Stimulated activated CD4-positive, alpha-beta T cell treated with anti-CD3 and anti-CD28 coated beads, Interleukin-4, amount 100 ng/mL, for 1 hour (primary cell): ENCODE measurements around the gene CRYAA.
"Not testable (repeated sequence)": the region's sequence is repeated elsewhere in the genome, so short reads cannot be mapped to it uniquely, and the experiment has no call there.

Experiments used
- DNase-seq: peaks from one replicate; pipeline ENCODE4 v3.0.0-alpha.2; 2020

The CRYAA gene

DNA sequence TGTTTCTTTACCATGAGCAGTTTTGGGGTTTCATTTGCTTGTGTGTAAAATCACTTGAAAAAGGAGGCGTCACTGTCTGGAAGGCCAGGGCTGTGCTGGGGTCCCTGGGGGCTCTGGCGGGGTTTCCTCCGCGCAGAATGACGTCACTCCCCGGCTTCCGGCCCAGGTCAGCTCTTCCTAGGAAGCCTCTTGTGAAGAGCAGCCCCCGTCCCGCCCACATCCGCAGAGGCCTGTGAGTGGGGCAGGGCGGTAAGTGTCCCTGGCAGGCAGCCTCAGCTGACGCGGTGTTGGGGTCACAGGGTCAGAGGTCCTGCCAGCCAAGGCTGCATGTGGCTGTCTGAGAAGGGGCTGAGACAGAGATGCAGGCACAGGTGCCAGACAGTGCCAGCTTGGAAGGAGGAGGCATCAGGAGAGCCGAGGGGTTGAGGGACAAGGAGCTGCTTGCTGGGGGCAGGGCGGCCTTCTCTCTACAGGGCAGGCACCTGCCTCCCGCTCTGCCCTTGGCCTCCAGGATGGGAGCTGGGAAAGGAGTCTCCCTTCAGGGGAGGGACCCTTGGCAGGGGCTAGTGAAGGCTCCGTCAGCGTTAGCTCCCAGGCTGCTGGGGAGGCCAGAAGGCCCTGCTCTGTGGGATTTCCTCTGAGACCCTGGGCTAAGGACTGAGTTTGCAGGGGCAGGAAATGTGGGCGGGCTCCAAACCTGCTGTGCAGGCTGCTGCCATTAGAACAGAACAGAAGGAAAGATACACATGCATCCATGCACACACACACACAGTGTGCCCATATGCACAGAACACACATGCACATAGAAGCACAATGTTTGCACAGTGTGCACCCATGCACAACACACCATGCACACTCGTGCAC, 8.5 kb downstream of the CRYAA start:
- not testable (repeated sequence) for DNase-seq

DNA sequence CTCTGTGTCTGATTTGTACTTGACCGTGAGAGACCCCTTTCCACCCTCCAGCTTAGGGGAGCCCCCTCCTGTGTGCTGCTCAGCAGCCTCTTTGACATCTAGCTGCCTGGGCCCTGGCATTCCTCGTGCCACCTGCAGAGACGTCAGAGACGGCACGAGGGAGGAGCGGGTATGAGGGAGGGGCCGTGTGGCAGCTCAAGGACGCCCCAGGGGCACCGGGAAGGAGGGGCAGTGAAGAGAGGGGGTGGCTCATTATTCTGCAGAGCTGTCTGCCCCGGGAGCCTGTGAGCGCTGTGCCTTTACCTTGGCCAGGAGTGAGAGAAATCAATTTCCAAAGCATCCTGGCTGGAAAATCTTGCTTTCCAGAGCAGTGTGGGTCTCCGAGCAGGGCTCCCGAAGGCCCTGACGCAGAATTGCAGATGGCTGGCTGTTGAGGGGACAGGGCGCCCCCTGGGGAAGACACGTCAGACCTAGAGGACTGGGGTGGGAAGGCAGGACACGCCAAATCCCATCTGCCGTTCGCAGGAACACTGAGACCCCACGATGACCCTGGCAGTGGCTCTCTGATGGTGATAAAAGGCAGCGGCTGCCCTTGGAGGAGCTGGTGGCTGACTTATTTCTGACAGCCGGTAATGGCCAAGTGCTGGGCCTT, 9.5 kb downstream of the CRYAA start:
- DNase-seq: not testable (repeated sequence)

DNA sequence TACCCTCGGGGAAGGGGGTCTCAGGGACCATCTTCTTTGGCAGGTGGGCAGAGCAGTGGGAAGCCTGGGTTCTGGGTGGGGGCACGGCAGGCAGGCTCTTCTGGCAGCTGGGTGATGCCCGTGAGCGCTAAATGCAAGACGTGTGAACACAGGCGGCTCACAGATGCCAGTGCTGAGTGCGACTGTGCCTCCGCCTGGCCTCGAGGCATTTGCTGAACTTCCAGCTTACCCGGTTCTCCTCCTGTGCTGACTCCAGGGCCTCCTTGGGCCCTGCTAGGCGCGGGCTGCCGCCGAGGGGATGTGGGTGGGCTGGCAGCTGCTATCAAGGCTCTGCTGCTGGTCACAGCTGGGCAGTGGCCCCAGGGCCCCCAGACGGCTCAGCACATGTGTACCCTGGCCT, 12.2 kb downstream of the CRYAA start:
- DNase-seq: not testable (repeated sequence)

DNA sequence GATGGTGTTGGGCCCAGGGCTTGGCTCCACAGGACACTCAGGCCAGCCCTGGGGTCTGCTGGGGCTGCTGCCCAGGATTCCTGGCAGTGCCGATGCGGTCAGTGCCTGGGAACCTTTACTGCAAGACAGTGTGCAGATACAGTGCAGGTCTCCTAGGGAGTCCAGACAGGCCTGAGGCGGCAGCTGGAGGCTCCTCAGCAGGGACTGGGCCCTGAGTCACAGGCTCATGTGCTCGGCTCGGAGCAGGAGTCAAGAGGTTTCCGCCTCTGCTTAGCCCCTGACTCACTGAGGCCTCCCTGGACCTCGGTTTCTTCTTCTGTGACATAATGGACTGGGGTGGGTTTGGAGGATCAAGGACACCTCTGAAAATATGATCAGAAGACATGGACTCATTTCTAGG, 18.5 kb downstream of the CRYAA start:
- not testable (repeated sequence) for DNase-seq

DNA sequence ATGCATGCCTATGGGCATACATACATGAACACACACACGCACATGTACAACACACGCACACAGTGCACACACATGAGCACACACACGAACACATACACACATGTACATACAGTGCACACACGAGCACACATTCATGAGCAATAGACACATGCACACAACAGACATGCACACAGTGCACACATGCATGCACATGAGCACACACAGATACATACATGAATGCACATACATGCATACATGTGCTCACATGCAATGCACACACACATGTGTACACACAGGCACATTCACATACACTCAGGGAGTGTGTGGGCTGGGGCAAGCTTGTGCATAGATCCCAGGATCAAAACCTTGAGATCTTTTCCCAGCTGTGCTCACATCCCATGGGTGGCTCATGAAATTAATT, 18.9 kb downstream of the CRYAA start:
- no peak for DNase-seq

DNA sequence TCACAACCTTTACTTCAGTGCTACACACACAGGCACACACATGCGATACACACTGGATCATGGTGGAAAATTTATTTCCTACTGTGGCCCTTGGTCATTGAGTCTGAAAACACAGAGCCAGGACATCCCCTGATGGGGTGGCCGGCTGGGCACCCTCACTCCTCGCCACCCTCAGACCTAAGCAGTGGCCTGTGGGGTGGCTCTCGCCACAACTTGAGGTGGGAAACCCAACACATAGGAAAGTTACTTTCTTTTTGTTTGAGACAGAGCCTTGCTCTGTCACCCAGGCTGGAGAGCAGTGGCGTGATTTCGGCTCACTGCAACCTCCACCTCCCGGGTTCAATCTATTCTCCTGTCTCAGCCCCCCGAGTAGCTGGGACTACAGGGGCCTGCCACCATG, 19.4 kb downstream of the CRYAA start:
- no peak for DNase-seq

DNA sequence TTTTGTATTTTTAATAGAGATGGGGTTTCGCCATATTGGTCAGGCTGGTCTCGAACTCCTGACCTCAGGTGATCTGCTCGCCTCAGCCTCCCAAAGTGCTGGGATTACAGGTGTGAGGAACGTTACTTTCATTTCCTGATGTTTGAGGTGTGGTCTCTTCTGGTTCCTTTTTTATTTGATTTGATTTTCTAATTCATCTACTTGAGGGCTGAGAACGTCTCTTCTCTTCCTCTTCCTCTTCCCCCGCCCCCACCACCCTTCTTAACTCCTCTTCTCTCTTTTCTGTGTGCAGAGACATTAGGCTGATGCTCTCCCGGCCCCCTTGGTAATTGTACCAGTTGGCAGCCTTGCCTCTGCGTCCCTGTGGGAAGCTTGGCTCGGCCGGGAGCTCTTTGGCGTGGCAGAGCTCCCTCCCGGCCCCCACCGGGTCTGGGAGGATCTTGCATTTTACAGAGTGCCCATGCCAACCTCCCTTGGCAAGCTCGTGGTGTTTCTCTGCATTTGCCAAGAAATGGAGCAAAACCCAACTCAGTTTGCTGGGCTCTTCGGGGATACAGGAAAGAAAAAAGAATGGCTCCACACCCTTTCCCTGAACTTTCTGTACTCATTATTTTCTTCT, 19.9 kb downstream of the CRYAA start:
- no peak for DNase-seq

DNA sequence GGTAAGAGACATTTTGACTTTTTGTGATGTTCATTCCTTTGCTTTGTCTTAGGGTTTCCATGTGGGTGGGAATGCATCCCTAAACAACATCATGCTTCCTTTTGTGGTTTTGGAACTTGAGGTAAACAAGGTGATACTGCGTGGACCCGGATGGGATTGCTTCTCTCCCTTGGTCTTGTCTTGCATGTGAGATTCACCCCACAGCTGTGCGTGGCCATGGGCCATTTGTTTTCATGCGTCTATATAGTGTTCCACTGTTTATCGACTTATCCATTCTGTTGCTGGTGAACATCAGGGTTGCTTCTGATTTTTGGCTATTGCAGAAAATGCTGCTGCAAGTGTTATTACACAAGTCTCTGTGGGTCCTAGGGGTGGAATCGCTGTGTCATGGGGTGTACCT, 21.1 kb downstream of the CRYAA start:
- DNase-seq: no peak

DNA sequence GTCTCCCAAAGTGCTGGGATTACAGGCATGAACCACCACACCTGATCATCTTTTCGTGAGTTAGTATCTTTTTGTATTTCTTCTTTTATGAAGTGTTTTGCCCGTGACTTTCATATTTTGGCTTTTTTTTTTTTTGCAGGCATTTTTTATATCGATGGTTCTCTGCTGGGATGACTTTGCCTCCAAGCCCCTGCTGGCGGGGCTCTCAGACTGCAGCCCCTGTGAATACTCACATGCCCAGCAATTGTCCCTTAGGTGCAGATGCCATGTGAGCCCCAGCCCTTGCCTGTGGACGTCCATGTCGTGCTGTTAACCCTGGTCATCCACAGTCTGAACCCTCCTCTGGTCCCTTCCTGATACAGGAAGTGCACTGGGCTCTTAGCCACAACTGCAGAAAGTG, 21.7 kb downstream of the CRYAA start:
- DNase-seq: no peak

DNA sequence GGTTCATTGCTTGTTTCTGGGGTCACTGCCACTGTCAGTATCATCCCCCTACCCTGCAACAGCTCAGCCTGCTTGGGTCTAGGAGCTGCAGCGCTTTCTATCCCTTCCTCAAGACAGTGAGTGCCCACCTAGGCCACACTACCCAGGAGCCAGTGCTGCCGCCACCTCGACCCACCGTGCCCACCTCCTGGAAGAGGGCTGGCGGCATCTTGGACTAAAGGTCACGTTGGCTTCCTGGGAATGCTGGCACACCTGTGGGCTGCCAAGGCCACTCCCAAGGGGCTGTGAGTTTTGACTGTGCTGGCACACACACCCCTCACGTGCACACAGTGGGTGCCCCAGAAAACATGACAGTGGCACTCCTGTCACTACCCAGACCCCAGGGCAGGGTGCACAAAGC, 22.1 kb downstream of the CRYAA start:
- no peak for DNase-seq

DNA sequence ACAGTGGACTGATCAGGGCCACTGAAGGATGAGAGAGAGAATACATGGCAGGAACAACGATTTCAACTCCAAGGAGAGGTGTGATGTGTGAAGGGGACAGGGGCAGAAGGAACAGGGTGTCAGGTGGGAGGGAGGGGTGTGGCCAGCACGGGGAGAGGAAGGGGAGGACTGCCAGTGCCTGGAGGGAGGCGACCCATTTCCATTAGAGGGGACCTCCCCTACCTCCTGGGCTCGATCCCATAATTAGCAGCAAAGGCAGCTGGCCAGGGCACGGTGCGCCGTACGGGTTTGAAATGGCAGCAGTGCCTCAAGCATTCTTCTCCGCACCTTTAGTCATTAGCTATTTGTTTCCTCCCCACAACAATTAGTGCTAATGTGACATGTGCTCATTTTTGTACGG, 22.7 kb downstream of the CRYAA start:
- no peak for DNase-seq

DNA sequence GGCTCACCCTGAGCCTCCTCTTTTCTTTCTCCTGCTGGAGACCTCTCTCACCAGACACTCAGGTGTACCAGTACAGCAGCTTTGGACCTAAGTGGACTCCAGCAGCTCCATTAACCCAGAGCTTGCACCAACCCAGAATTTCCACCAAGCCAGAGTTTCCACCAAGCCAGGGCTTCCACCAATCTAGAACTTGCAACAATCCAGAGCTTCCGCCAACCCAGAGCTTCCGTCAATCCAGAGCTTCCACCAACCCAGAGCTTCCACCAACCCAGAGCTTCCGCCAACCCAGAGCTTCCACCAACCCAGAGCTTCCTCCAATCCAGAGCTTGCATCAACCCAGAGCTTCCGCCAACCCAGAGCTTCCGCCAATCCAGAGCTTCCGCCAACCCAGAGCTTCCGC, 23.2 kb downstream of the CRYAA start:
- no peak for DNase-seq

DNA sequence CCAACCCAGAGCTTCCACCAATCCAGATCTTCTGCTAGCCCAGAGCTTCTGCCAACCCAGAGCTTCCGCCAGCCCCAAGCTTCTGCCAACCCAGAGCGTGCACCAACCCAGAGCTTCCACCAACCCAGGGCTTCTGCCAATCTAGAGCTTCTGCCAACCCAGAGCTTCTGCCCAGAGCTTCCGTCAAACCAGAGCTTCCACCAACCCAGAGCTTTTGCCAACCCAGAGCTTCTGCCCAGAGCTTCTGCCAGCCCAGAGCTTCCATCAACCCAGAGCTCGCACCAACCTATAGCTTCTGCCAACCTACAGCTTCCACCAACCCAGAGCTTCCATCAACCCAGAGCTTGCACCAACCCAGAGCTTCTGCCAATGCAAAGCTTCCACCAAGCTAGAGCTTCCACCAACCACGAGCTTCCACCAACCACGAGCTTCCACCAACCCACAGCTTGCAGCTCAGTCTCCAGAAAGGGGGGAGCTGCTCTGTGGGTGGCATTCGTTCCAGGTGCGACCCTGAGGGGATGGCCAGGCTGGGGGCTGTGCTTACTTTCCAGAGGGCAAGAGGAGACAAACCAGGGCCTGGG, 23.8 kb downstream of the CRYAA start:
- no peak for DNase-seq

DNA sequence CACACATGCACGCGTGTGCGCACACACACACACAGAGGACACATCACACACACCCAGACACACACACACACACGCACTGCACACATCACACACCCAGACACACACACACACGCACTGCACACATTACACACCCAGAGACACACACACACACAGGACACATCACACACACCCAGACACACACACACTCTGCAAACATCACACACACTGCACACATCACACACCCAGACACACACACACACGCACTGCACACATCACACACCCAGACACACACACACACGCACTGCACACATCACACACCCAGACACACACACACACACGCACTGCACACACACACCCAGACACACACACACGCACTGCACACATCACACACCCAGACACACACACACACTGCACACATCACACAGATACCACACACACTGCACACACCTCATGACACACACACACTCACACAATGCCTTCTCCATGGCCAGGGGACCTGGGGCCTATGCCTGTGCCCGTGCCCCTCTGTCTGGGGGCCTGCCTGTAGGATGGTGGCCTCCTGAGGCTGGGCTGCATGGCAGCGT, 24.4 kb downstream of the CRYAA start:
- no peak for DNase-seq

DNA sequence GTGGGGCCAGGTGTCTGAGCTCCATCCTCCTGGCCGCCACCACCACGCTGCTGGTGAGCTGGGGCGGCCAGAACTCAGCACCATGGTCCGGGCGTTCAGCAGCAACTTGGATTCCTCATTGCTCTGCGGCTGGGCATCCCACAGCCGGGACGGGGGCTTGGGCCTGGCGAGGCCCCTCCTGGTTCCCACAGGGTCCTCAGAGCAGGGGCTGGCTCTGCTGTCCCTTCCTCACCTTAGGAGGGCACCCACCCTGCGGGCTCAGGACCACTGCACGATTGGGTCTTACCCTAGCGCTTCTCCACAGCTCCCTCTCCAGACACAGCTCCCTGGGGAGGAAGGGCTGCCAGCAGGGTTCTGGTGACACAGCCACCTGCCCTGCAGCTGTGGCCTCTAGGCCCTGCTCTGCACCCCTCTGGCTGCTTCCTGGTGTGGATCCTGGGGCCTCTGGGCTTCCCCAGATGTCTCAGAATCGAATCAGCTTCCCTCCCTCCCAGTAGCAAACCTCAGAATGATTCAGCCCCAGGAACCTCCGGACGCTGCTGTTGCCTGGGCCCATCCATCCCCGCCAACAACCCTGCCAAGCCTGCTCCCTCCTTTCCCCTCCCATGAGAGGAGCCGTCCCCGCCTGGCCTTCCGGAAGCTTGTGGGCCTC, 25.0 kb downstream of the CRYAA start:
- no peak for DNase-seq

DNA sequence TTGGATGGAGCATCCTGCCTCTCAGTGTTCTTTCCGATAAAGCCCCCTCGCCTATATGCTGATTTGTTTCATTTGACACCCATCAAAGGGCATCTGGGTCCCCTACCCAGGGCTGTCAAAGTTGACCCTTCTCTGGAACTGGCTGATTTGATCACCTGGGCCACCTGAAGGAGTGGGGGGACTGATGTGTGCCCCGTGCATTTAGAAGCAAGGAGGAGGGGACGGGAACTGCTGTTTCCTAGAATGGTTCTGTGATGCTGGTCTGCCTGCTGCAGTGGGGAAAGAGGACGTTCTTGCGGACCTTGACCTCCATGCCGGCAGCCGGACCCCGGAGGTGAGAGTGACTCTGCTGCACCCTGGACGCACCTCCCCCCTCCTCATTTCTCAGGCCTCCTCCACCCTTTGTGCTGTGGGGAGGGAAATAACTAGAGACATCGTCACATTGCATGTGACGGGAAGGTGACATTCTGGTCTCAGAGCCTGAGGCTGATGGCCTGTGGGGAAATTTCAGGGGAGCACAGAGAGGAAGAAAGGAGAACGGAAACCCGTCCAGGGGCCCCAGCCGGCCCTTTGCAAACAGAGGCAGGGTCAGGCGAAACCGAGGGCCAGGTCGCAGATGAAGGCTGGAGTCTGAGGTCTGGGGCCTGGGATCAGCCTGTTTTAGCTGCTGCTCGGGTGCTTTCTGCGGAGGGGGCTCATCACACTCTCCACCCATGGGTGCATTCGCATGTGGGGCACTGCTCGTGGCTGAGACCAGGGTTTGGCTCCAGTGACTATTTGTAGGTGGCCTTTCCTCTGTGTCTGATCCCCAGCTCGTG, 25.7 kb downstream of the CRYAA start:
- no peak for DNase-seq

DNA sequence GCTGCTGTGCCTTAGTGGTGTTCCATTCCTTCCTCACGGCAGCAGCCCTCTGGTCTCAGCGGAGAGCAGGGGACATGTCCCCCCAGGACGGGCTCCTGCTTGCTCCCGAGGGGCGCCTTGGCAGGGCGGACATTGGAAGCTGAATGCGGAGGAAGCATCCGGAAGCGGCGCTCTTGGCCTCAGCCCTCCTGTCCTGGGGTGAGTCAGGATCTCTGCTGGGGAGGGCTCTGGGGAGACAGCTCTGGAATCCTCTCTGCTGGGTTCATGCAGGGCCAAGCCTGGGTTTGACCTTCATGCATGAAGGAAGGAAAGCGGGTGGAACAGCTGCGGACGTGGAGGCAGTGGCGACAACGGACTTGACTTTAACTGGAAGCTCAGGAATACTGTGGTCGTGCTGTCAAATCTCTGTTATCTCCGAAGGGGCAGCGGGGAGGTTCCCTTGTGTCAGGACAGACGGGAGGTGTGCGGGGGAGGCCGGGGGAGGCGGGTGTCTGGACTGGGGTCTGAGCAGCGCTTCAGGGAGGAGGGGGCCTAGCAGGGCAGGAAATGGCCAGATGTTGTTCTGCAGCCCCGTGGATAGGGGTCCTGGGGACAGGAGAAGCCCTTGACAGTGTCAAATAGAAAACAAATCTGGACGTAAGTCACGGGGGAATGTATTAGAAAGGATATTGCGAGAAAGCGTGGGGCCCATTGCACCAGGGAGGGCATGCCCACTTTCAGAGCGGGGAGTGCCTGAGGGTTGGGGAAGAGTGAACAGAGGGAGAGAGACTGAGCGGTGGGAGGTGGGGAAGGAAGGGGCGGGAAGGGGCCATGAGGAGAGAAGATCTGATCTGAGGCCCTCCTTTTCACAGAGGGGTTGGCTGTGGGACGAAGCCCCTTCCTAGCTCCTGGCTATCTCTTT, 26.6 kb downstream of the CRYAA start:
- no peak for DNase-seq

DNA sequence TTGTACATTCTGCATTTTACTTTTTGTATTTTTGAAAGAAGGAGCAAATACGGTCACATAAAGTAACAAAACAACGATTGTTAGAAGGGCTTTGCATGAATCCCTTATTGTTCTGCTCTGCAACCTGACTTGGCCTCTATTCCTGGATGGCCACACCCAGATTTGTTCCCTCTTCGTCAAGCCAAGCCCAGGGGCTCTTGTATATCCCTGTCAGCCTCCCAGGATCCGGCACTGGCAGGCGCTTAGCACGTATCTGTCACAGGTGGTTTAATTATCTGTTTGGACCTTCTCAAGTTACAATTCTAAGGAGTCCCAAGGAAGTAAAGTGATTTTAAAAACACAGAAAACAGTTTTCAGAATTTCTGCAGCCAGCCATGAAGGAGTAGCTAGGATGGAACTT, 28.0 kb downstream of the CRYAA start:
- DNase-seq: no peak

DNA sequence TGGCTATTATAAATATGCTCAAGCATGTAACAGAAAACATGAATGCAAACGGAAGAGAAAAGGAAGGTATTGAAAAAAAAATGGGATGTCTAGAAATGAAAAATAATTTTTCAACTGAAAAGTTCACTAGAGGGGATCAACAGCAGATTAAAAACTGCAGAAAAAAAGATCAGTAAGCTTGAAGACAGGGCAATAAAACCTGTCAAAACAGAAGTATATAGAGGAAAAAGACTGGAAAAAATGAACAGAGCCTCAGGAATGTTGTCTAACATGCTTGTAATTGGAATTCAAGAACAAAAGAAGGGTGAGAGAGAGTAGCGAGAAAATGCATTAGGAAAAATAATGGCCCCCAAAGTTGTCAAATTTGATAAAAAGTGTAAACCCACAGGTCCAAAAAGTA, 29.6 kb downstream of the CRYAA start:
- DNase-seq: no peak

DNA sequence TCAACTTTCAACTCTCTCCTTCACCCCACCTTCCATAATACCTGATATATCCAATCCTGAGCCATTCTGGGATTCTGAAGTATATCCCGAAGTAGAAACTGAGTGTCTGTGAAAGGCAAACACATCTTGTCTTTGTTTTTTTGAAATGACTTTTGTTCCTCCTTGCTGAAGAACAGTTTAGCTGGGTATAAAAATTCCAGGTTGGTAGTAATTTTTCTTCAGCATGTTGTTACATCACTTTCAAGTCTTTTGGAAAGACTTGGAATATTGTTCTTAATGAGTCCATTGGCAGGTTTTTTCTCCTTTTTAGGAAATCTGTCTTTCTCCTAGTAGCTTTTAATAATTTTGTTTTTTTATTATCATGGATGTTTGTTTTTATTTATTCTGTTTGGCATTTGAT, 32.7 kb downstream of the CRYAA start:
- DNase-seq: no peak

DNA sequence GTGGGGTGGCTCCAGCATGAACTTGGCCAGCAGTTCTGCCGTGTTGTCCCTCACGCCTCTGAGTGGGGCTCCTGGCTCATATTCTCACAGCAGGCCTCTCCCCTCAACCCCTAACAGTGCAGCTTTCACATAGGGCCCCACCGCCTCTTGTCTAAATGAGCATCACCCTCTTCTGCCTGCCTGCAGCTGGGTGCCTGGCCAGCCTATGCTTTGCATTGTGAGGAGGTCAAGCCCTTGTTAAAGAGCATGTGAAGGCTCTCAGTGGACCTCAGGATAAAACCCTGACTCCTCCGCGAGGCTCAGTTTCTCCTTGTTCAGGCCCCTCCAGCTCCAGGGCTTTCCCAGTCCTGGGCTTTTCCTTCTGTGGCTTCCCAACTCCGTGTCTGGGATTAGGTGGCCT, 34.8 kb downstream of the CRYAA start:
- DNase-seq: no peak
